ENCODE data around the gene ALDOA.

ALDOA gene

GRCh38 chr16:30085247-30085646 lies 19.7 kb downstream of the ALDOA start:
- H3K27ac ChIP-seq = peak overlapping the region in 1 of 2 donors; percentile 20
- no peak for DNase-seq
- no peaks in the 10 kb centered on the region for H3K9me3 ChIP-seq
- intact Hi-C loops (cut with DNase I; ENCODE audit: low total_unique reads) = no loop called here
- H3K4me1 ChIP-seq = peaks cover 0 to under 1% (median 0%) of the 10 kb centered on the region in 4 donors
- H3K4me3 ChIP-seq = no peak overlapping the region
- no peak for TF ChIP-seq CTCF (IDR thresholded peaks at IDR 0.05)
- H3K27me3 ChIP-seq = no peaks in the 10 kb centered on the region
- H3K36me3 ChIP-seq = peaks cover 43 to 63% (median 47%) of the 10 kb centered on the region in 3 donors

- TF ChIP-seq CTCF (IDR thresholded peaks at IDR 0.05) = no peak
- H3K27me3 ChIP-seq = no peaks in the 10 kb centered on the region
- no peaks in the 10 kb centered on the region for H3K9me3 ChIP-seq
- no peak for DNase-seq
- peaks cover 38 to 58% (median 42%) of the 10 kb centered on the region in 3 donors for H3K36me3 ChIP-seq
- H3K4me1 ChIP-seq = peaks cover 0 to 6% (median 1%) of the 10 kb centered on the region in 4 donors
- intact Hi-C loops (cut with DNase I; ENCODE audit: low total_unique reads) = no loop called here
- H3K27ac ChIP-seq = peak overlapping the region in 1 of 2 donors; percentile 20
- no peak overlapping the region for H3K4me3 ChIP-seq
These were observed 20.3 kb downstream of the ALDOA start for GRCh38 chr16:30085820-30086219.

GRCh38 chr16:30086291-30087140 lies 21.0 kb downstream of the ALDOA start:
- H3K4me3 ChIP-seq = no peak overlapping the region
- no peak overlapping the region for H3K27ac ChIP-seq
- no peak for DNase-seq
- TF ChIP-seq CTCF (IDR thresholded peaks at IDR 0.05) = no peak
- H3K27me3 ChIP-seq = no peaks in the 10 kb centered on the region
- intact Hi-C loops (cut with DNase I; ENCODE audit: low total_unique reads) = no loop called here
- peaks cover 0 to 13% (median 8%) of the 10 kb centered on the region in 4 donors for H3K4me1 ChIP-seq
- no peaks in the 10 kb centered on the region for H3K9me3 ChIP-seq
- H3K36me3 ChIP-seq = peaks cover 32 to 51% (median 35%) of the 10 kb centered on the region in 3 donors

- DNase-seq = no peak
- intact Hi-C loops (cut with DNase I; ENCODE audit: low total_unique reads) = no loop called here
- Histone ChIP-seq H3K27ac (no peak overlapping the region), H3K27me3 (no peaks in the 10 kb centered on the region), H3K4me1 (peaks cover 0 to 19% (median 13%) of the 10 kb centered on the region in 4 donors), H3K9me3 (no peaks in the 10 kb centered on the region), H3K4me3 (no peak overlapping the region), H3K36me3 (peaks cover 23 to 43% (median 26%) of the 10 kb centered on the region in 3 donors)
- no peak for TF ChIP-seq CTCF (IDR thresholded peaks at IDR 0.05)
These were observed 21.8 kb downstream of the ALDOA start for GRCh38 chr16:30087181-30087898.

GRCh38 chr16:30088237-30088831 lies 22.8 kb downstream of the ALDOA start:
- Histone ChIP-seq H3K27me3 (no peaks in the 10 kb centered on the region), H3K4me1 (peaks cover 0 to 29% (median 23%) of the 10 kb centered on the region in 4 donors), H3K27ac (no peak overlapping the region), H3K36me3 (peaks cover 15 to 37% (median 17%) of the 10 kb centered on the region in 3 donors), H3K4me3 (no peak overlapping the region), H3K9me3 (no peaks in the 10 kb centered on the region)
- no peak for TF ChIP-seq CTCF (IDR thresholded peaks at IDR 0.05)
- no peak for DNase-seq
- intact Hi-C loops (cut with DNase I; ENCODE audit: low total_unique reads) = no loop called here
